HG03064 (cell line): ENCODE results near the gene GRM1.

Experiments
- ATAC-seq: cut with Tn5 transposase; IDR thresholded peaks from one replicate; pipeline ENCODE4 v1.9.1; 2021; ENCODE audit warnings: low read depth; ENCODE audit not compliant: unreplicated experiment

GRM1 gene

GRCh38 chr6:146028851-146029572 lies at the start of gene GRM1:
TSS of gene GRM1 (plus strand) at chr6:146029062. CDS start at chr6:146029518, 456 bp downstream.
- no peak for ATAC-seq

DNA sequence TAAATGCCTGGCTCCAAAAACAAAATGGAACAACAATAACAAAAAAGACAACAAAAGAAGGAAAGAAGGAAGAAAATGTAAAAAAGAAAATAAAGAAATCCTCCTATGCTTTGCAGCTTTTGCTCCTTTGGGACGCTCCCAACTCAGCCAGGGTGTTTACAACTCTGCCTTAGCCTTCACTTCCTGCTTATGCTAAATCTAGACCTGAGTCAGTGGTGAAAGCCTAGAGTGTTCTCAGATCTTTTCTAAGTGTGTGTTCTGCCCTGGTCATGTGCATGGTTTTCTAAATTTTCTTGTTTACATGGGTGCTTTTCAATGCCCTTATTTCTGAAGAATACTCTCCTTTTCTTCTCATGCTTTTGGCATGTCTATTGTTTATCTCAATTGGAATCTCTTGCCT lies 19.5 kb upstream of the GRM1 start:
- no peak for ATAC-seq

- no peak for ATAC-seq
These were observed 14.6 kb upstream of the GRM1 start for GRCh38 chr6:146014233-146014632.

GRCh38 chr6:146017672-146018071 lies 11.2 kb upstream of the GRM1 start:
- ATAC-seq, result no peak

DNA sequence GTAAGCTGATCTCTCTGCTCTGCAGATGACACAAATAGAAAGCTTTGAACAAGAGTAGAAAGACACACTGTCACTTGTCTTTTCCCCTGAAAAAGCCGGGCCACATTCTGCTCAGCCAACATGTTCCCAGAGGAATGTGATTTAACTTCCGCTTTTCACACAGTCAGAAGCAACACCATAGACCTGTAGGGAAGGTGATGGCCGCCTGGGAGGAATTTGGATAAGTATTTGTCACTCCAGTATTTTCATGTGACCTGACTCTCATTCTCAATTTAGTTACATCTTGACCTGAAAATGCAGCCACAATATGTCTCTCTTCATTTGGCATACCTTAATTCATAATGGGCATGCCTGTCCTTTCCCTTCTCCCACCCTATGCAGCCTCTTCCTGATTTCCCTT lies 2.0 kb upstream of the GRM1 start:
- ATAC-seq, result no peak

- no peak for ATAC-seq
These were observed 1.1 kb upstream of the GRM1 start for GRCh38 chr6:146027586-146028251.

DNA sequence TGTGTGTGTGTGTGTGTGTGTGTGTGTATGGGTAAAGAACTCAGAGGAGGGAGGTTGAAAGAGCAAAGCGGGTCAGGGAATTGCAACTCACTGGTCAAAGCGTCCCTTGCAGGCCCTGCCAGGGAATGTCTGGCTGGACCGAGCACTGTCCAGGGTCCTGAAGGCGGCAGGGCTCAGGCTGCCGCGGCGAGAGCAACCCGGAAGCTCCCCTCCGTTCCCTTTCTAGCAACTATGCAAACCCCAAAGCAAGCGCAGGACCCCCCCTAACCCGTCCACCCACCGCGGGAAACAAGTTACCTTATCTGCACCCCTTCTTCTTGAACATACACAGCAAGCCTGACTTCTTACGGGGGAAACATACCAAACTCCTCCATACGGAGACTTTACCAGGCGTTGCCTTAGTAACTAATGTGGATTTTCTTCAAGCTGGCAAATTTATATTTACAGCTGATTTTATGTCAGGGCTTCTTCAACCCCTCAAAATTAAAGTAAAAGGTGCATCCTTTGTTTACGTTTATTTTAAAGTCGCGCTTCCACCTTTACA lies 538 bp upstream of the GRM1 start:
- no peak for ATAC-seq

GRCh38 chr6:146029573-146030184 lies 817 bp downstream of the GRM1 start:
- no peak for ATAC-seq

DNA sequence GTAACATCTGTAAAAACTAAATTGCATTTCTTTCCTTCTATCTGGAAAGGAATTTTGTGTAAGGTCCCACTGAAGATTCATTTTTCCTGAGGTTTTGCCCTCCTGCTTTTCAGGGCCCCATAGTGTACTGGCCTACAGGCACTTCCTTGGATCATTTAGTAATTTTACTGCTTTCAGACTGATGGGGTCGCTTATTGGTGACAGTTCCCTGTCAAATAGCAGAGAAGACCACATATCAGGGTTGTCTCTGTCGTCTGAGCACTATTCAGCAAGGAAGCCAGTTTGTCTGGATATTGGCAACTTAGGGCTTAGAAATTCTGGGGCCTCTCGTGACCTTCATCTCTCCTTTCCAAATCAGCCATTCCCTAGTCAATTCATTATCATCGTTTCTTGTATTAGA lies 3.5 kb downstream of the GRM1 start:
- ATAC-seq, result no peak

GRCh38 chr6:146040360-146040759 lies 11.5 kb downstream of the GRM1 start:
- ATAC-seq, result no peak

DNA sequence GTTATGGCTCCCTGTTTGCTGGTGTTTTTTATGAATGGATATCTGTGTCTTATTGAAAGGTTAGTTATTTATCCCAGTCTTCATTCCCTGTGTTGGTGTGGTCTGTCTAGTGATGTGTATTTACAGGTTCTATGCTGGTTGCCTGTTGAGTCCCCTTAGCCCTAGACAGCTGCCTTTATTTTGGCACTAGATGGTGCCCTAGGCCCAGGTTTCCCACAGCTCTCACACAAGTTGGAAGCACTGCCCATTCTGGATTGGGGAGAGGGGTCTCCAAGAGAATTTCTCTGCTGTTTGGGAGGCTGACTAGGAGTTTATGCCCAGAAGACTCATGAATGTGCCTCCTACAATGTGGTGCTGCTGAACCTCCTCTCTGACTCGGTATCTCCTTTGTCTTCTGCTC lies 12.4 kb downstream of the GRM1 start:
- ATAC-seq, result no peak

DNA sequence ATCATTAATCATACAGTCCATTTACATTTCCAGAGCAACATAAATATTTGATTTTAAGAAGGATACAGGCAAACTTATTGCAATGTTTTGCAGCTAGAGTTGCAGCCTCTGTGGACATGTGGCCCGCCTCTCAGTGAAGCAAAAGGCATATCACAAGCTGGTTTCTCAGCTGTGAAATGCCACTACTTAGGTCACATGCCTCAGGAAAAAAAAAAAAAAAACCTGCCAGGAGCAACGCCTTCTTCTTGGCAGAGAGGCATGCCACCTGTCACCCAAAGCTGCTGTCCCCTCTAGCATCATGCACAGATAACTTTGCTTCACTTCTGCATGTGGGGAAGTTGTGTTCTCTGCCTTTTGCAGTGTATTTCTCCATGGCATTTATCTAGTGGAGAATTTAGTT lies 18.5 kb downstream of the GRM1 start:
- ATAC-seq, result no peak

DNA sequence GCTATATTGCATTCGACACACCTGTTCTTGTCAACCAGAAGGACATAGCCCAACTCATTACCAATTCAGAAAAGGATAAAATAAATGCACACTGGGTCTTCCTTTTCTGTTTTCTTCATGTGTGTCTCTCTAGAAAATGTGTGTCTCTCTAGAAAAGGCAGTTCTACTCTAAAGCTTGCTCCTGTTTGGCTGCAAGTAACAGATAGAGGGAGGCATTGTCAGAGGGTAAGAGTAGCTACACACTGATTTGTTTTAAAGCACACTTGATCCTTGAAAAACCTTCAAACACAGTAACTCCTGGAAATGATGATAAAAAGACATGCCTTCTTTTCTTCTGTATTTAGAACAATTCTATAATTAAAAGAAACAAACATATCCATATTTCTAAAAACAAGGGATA lies 21.3 kb downstream of the GRM1 start:
- ATAC-seq, result no peak

DNA sequence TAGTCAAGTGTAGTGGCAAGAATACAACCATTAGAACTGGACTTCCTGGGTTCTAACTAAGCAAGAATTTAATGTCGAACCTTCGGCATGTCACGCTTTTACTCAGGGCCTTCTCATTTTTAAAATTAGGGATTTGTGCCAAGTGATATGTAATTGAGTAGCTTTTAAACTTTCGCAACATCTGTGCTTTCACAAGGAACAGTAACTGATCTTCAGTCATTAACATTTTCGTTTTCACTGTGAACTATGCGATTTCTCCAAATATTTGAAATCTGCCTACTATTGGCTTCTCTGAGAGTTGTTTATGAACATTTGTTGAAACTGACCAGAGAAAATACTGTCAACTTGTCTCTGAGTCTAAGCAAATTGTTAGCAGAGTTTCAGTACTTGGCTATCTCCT lies 27.6 kb downstream of the GRM1 start:
- ATAC-seq, result no peak

GRCh38 chr6:146065690-146066089 lies 36.8 kb downstream of the GRM1 start:
- ATAC-seq, result no peak

DNA sequence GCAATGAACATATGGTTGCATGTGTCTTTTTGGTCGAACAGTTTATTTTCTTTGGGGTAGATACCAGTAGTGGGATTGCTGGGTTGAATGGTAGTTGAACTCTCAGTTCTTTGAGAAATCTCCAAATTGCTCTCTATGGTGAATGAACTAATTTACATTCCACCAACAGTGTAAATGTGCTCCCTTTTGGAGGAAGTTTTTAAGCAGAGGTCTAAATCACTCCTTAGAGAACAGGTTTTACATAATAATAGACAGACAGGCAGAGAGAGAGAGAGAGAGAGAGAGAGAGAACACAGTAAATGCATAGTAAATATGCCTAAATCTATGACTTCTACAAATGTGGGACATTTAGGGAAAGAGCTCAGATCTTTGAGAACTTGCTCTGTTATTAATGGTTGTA lies 37.6 kb downstream of the GRM1 start:
- no peak for ATAC-seq

DNA sequence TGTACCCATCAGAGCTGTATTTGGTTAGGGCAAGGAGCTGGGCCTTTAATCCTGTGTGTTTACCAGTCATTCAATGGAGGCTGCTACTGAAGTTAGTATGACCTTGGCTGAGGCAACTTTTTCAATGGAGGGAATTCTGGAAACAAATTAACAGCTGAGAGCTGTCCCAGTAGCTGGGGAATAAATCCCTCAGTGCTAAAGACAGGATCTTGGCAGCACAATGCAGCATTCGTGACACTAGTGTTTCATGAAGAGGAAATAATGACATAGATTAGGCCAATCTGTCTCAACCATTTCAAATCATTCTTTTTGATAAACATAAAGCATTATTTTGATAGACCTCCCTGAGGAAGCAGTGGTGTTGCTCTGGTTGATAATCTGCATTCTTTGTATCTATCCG lies 42.9 kb downstream of the GRM1 start:
- no peak for ATAC-seq

- ATAC-seq, result no peak
These were observed 49.1 kb downstream of the GRM1 start for GRCh38 chr6:146077992-146078391.

GRCh38 chr6:146087386-146087785 lies 58.5 kb downstream of the GRM1 start:
- ATAC-seq, result no peak

DNA sequence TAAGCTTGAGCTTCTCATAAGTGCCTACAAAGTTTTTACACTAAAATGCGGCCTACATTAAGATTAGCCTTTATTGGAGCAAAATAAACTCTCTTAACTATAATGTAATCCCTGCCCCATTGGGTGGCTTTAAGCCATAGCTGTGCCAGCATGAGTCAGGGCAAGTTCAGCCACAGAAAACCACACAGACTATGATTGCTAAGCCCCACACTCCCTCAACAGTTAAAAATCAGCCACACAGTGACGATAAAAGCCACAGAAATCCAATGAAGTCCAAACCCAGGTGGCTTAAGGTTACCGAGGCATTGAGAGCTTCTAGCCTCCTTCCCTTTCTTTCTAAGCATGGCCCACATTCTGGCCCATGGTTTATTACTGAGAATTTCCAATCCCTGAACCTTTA lies 61.6 kb downstream of the GRM1 start:
- no peak for ATAC-seq

DNA sequence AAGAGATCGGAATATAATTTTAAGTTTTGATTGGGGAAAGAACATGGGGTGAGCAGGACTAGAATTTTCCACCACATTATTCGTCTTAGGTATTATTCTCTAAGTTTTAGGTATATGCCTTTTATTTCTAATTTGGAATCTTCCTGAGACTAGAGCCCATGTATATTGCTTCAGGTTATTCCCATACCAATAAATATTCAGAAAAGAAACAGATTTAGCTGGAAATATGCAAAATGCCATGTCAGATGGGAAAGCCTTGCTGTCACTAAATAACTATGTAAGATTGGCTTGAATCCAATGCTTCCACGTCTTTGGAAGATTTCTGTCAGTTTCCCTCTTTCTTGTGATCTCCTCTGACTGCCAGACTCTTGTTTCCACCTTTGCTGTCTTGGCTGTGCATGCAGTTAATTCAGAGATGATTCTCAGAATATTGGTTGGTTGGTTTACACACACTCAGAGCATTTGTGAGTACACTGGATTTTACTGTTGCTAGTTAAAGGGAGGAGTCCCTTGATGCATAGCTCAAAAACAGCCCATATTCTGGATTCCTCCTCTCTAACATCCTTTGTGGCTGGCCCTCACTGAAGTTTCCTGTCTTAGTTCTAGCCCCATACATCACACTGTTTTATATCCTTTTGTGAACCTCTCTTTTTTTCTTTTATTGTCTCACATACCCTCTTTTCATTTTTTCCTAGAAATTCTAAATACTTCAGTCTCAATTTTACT lies 64.3 kb downstream of the GRM1 start:
- ATAC-seq, result no peak
